A549 (cell line): Measurements from ENCODE around the gene TACC3. TPM values are rescaled to one million over a fixed set of nuclear protein-coding genes. Genes with fewer than 3 reads are reported as not detected.

ENCODE experiments used
- ATAC-seq, 2 experiments: fragments of 200-7000 bp in 1 of 2; fragments of >200 bp in 1 of 2; cut with Nextera tagmentation in 1 of 2; cut with Tn5 transposase in 1 of 2; 3 replicates each; pipeline versions ENCODE4 v1.8.0 to v1.9.1; 2018 to 2020; ENCODE audit warnings: mild to moderate bottlenecking in 1 of 2, moderate library complexity in 1 of 2
- CTCF ChIA-PET: fragments of 300-600 bp; sonication (Branson Sonifier 250); formaldehyde crosslinking; extraction: SDS; loops from one replicate; lab custom pipeline; 2021; ENCODE audit warnings: antibody characterized with exemption, inconsistent platforms; lab: Yijun Ruan, JAX
- POLR2A ChIA-PET: fragments of 350-600 bp; formaldehyde crosslinking; extraction: SDS; loops from one replicate; lab custom pipeline; 2021; ENCODE audit warnings: antibody characterized with exemption, inconsistent platforms; lab: Yijun Ruan, JAX
- DNase-seq, 2 experiments: peaks; one replicate each; pipeline versions ENCODE4 v3.0.0 to v3.0.0-alpha.2; 2011 to 2016; ENCODE audit warnings: low read depth in 1 of 2, low spot score in 1 of 2
- FAIRE-seq: peaks from 2 replicates; lab custom pipeline; 2011; peaks lifted over from hg19 to GRCh38; lab: Jason Lieb, UNC
- H3K27ac ChIP-seq, 2 experiments: fragments of >200 bp; sonication (Bioruptor Twin); formaldehyde crosslinking; 3 replicates each; pipeline ENCODE4 v1.5.1; 2016 to 2017
- H3K4me1 ChIP-seq: fragments of >200 bp; sonication (Bioruptor Twin); formaldehyde crosslinking; 3 replicates; pipeline ENCODE4 v1.6.1; 2016
- H3K4me2 ChIP-seq: fragments of >200 bp; sonication (Bioruptor Twin); formaldehyde crosslinking; 3 replicates; pipeline ENCODE4 v1.6.1; 2016
- H3K4me3 ChIP-seq: fragments of >200 bp; sonication (Bioruptor Twin); formaldehyde crosslinking; 3 replicates; pipeline ENCODE4 v1.5.1; 2016
- H3K9me3 ChIP-seq: fragments of >200 bp; sonication (Bioruptor Twin); formaldehyde crosslinking; 3 replicates; pipeline ENCODE4 v1.6.1; 2016
- BHLHE40 ChIP-seq: IDR thresholded peaks from 2 replicates; pipeline ENCODE4 v1.6.1; 2012; ENCODE audit warnings: low read depth, low read length, inconsistent platforms
- CEBPB ChIP-seq, 2 experiments: fragments of >200 bp in 1 of 2; sonication (Bioruptor Twin) in 1 of 2; formaldehyde crosslinking in 1 of 2; IDR thresholded peaks; 2 replicates each; pipeline ENCODE4 v1.6.1; 2012 to 2016
- ELK1 ChIP-seq: fragments of 150-350 bp; IDR thresholded peaks from 2 replicates; pipeline ENCODE4 v1.6.1; 2014; ENCODE audit warnings: low read depth, mild to moderate bottlenecking, low read length
- FOSB ChIP-seq: fragments of 250-450 bp; sonication (Bioruptor Pico); IDR thresholded peaks from 2 replicates; pipeline ENCODE4 v1.5.0; 2020; ENCODE audit warnings: mild to moderate bottlenecking, moderate library complexity
- FOSL2 ChIP-seq, 2 experiments: fragments of 450-650 bp in 1 of 2; fragments of >200 bp in 1 of 2; sonication (Bioruptor Twin) in 1 of 2; formaldehyde crosslinking; IDR thresholded peaks; 2 replicates each; pipeline versions ENCODE4 v1.5.0 to v1.6.1; 2016 to 2020; ENCODE audit warnings: mild to moderate bottlenecking in 1 of 2, moderate library complexity in 1 of 2
- HMGXB4 ChIP-seq: fragments of 250-450 bp; sonication (Bioruptor Pico); IDR thresholded peaks from 2 replicates; pipeline ENCODE4 v1.5.0; 2021; ENCODE audit warnings: mild to moderate bottlenecking, moderate library complexity, borderline replicate concordance
- HOXA7 ChIP-seq: fragments of 250-450 bp; sonication (Bioruptor Pico); IDR thresholded peaks from 2 replicates; pipeline ENCODE4 v1.5.0; 2020; ENCODE audit warnings: mild to moderate bottlenecking, moderate library complexity
- HOXB13 ChIP-seq: fragments of 250-450 bp; sonication (Bioruptor Pico); IDR thresholded peaks from 2 replicates; pipeline ENCODE4 v1.5.0; 2020; ENCODE audit warnings: low read depth, mild to moderate bottlenecking, moderate library complexity
- JUN ChIP-seq, 2 experiments: fragments of >200 bp; sonication (Bioruptor Twin); formaldehyde crosslinking; IDR thresholded peaks; 2 replicates in 1 of 2; 3 replicates in 1 of 2; pipeline ENCODE4 v1.6.1; 2016 to 2017
- JUNB ChIP-seq: fragments of >200 bp; sonication (Bioruptor Twin); formaldehyde crosslinking; IDR thresholded peaks from 2 replicates; pipeline ENCODE4 v1.6.1; 2016
- MAZ ChIP-seq: fragments of 150-350 bp; IDR thresholded peaks from 2 replicates; pipeline ENCODE4 v1.6.1; 2014; ENCODE audit warnings: antibody characterized with exemption, low read depth, low read length, borderline replicate concordance
- MYC ChIP-seq: IDR thresholded peaks from 2 replicates; pipeline ENCODE4 v1.6.1; 2012; ENCODE audit warnings: mild to moderate bottlenecking, inconsistent platforms, low read length, improper control_type of control experiment, borderline replicate concordance
- NR3C1 ChIP-seq: fragments of >200 bp; sonication (Bioruptor Twin); formaldehyde crosslinking; IDR thresholded peaks from 3 replicates; pipeline ENCODE4 v1.6.1; 2017
- PBX3 ChIP-seq: IDR thresholded peaks from 2 replicates; pipeline ENCODE4 v1.6.1; 2012
- RAD21 ChIP-seq, 2 experiments: fragments of >200 bp in 1 of 2; sonication (Bioruptor Twin) in 1 of 2; formaldehyde crosslinking in 1 of 2; IDR thresholded peaks in 1 of 2; conservative IDR thresholded peaks in 1 of 2; 2 replicates in 1 of 2; 3 replicates in 1 of 2; pipeline ENCODE4 v1.6.1; 2012 to 2018; ENCODE audit warnings: inconsistent platforms in 1 of 2
- REST ChIP-seq: fragments of 200-600 bp; sonication (generic); IDR thresholded peaks from 2 replicates; pipeline ENCODE4 v1.6.1; 2016; ENCODE audit warnings: antibody characterized with exemption, mild to moderate bottlenecking, moderate library complexity
- RFX5 ChIP-seq: fragments of 450-650 bp; IDR thresholded peaks from 2 replicates; pipeline ENCODE4 v1.7.1; 2014; ENCODE audit warnings: antibody characterized with exemption, mild to moderate bottlenecking, moderate library complexity
- RNF2 ChIP-seq: fragments of 200-600 bp; sonication (generic); IDR thresholded peaks from 2 replicates; pipeline ENCODE4 v1.6.1; 2016; ENCODE audit warnings: low read depth, mild to moderate bottlenecking, antibody characterized with exemption, moderate library complexity, borderline replicate concordance
- TFCP2L1 ChIP-seq: fragments of 250-450 bp; sonication (Bioruptor Pico); IDR thresholded peaks from 2 replicates; pipeline ENCODE4 v1.5.0; 2021; ENCODE audit warnings: mild to moderate bottlenecking
- ZC3H11A ChIP-seq: fragments of 450-650 bp; IDR thresholded peaks from 2 replicates; pipeline ENCODE4 v1.6.1; 2014; ENCODE audit warnings: antibody characterized with exemption, mild to moderate bottlenecking
- WGBS: methylation state at CpG from one replicate; pipeline ENCODE4 v1.1.6; 2017; ENCODE audit errors: missing lambda C conversion rate; 5-methylcytosine and 5-hydroxymethylcytosine counted together
- polyA plus RNA-seq, 4 experiments: library from polyadenylated mRNA; depleted of rRNA in 3 of 4; stranded (reverse); fragments of >200 nt; fragmentation: RNase III in 1 of 4; extraction: RNeasy Plus Mini Kit Qiagen cat#74134 plus additional on column Dnase treatment in 1 of 4; gene quantifications; 2 replicates in 3 of 4; 3 replicates in 1 of 4; pipeline ENCODE4 v1.2.3, GENCODE V29; 2011 to 2017

The TACC3 gene
- polyA plus RNA-seq, 2 of the 4 experiments (the other 2 are of a cell fraction), result 25.9 to 70.6 TPM

- Histone ChIP-seq H3K4me3 (no peak overlapping the region), H3K4me2 (no peak overlapping the region), H3K4me1 (0 out of 3 replicates have a peak, but pooled peaks cover 3% of the 10 kb centered on the region), H3K9me3 (no peaks in the 10 kb centered on the region), H3K27ac (no peak overlapping the region)
- TF ChIP-seq RAD21 (conservative IDR thresholded peaks at IDR 0.05 in 1 of 2, IDR thresholded peaks at IDR 0.05 in 1 of 2), result no peak
- TF ChIP-seq ZC3H11A, result no peak
- no peak for TF ChIP-seq RNF2
- TF ChIP-seq MAZ, result no peak
- TF ChIP-seq JUN (IDR thresholded peaks at IDR 0.05), result no peak
- no peak for TF ChIP-seq PBX3
- TF ChIP-seq TFCP2L1 (CRISPR knock-in tag), result no peak
- no peak for DNase-seq
- ChIA-PET CTCF (interaction anchor here (0.6 to 4.9 kb wide), 4 partner anchors 13 to 102 kb away, joined by 3 to 23 read pairs (median 7); no protein-coding TSS in a partner anchor), POLR2A (no interaction called here)
- no peak for FAIRE-seq
- no peak for ATAC-seq
- WGBS, result 84% methylated on average over 16 of the region's 21 CpGs
Measured at GRCh38 chr4:1789552-1789951, 68.2 kb downstream of the TACC3 start.

- FAIRE-seq (no peak), DNase-seq (no peak), ATAC-seq (no peak)
- ChIA-PET CTCF (interaction anchor here (2.0 to 4.9 kb wide), 2 partner anchors 19 to 41 kb away, joined by 8 to 23 read pairs; no protein-coding TSS in a partner anchor), POLR2A (no interaction called here)
- no peak overlapping the region for H3K4me2 ChIP-seq
- H3K27ac ChIP-seq, result no peak overlapping the region
- no peak overlapping the region for H3K4me3 ChIP-seq
- no peaks in the 10 kb centered on the region for H3K9me3 ChIP-seq
- peaks cover 5% of the 10 kb centered on the region; the same call in 2 of the 3 replicates for H3K4me1 ChIP-seq
- 76% methylated on average over 7 of the region's 10 CpGs for WGBS
- TF ChIP-seq HOXB13, result no peak
- TF ChIP-seq ZC3H11A, result no peak
- no peak for TF ChIP-seq REST
- TF ChIP-seq NR3C1, result no peak
- no peak for TF ChIP-seq TFCP2L1 (CRISPR knock-in tag)
- TF ChIP-seq HMGXB4 (CRISPR knock-in tag), result no peak
- TF ChIP-seq RAD21 (conservative IDR thresholded peaks at IDR 0.05 in 1 of 2, IDR thresholded peaks at IDR 0.05 in 1 of 2), result no peak
- TF ChIP-seq FOSL2 (IDR thresholded peaks at IDR 0.05), result no peak
- TF ChIP-seq FOSL2 (CRISPR knock-in tag; IDR thresholded peaks at IDR 0.05), result no peak
- no peak for TF ChIP-seq HOXA7 (CRISPR knock-in tag)
Measured at GRCh38 chr4:1790005-1790404, 68.7 kb downstream of the TACC3 start.

- Histone ChIP-seq H3K4me2 (peak overlapping the region; percentile 92), H3K27ac (peak overlapping the region in 1 of 2 experiments; percentile 91; a peak in 3 of 6 replicates), H3K4me1 (peaks cover 18% of the 10 kb centered on the region), H3K4me3 (no peak overlapping the region; the same call in 2 of the 3 replicates), H3K9me3 (no peaks in the 10 kb centered on the region)
- TF ChIP-seq BHLHE40, result no peak
- TF ChIP-seq MYC, result no peak
- no peak for TF ChIP-seq ZC3H11A
- no peak for TF ChIP-seq HMGXB4 (CRISPR knock-in tag)
- no peak for TF ChIP-seq FOSB (CRISPR knock-in tag)
- TF ChIP-seq ELK1, result no peak
- TF ChIP-seq RFX5, result no peak
- no peak for TF ChIP-seq FOSL2 (IDR thresholded peaks at IDR 0.05)
- TF ChIP-seq FOSL2 (CRISPR knock-in tag; IDR thresholded peaks at IDR 0.05), result no peak
- TF ChIP-seq JUNB, result no peak
- TF ChIP-seq JUN (IDR thresholded peaks at IDR 0.05), result no peak
- no peak for TF ChIP-seq CEBPB (IDR thresholded peaks at IDR 0.05)
- WGBS, result 73% methylated on average over 6 of the region's 29 CpGs
- ATAC-seq (no peak; a peak in 1 of 6 replicates), FAIRE-seq (no peak), DNase-seq (no peak)
- ChIA-PET CTCF (interaction anchor here (1.1 to 7.8 kb wide), 3 partner anchors 17 to 62 kb away, joined by 3 to 79 read pairs (median 24); no protein-coding TSS in a partner anchor), POLR2A (no interaction called here)
Measured at GRCh38 chr4:1792158-1792831, 71.0 kb downstream of the TACC3 start.
